Fibroblast of peridontal ligament (primary cell): Measurements from ENCODE around the gene ABTB1.
A peak's percentile ranks its signal among the peaks of the same experiment; 100 is the strongest.
"Not testable (repeated sequence)": the region's sequence is repeated elsewhere in the genome, so short reads cannot be mapped to it uniquely, and the experiment has no call there.

Source experiments
- DNase-seq: peaks from one replicate; pipeline ENCODE4 v3.0.0-alpha.2; 2010; ENCODE audit errors: extremely low read depth

ABTB1 gene

GRCh38 chr3:127704840-127705239 is 32.1 kb downstream of the ABTB1 start:
- DNase-seq = not testable (repeated sequence)

GRCh38 chr3:127706312-127706711 is 33.6 kb downstream of the ABTB1 start:
- DNase-seq = no peak

- DNase-seq = no peak
Measured at GRCh38 chr3:127706785-127707351, 34.1 kb downstream of the ABTB1 start.

- DNase-seq = no peak
Measured at GRCh38 chr3:127707851-127708411, 35.2 kb downstream of the ABTB1 start.

GRCh38 chr3:127708837-127709236 is 36.1 kb downstream of the ABTB1 start:
- DNase-seq = no peak

- DNase-seq = peak; percentile 38
Measured at GRCh38 chr3:127709320-127710060, 36.7 kb downstream of the ABTB1 start.

GRCh38 chr3:127710155-127710941 is 37.6 kb downstream of the ABTB1 start:
- no peak for DNase-seq

GRCh38 chr3:127711021-127711695 is 38.4 kb downstream of the ABTB1 start:
- DNase-seq = no peak

- no peak for DNase-seq
Measured at GRCh38 chr3:127711896-127712295, 39.1 kb downstream of the ABTB1 start.

GRCh38 chr3:127712461-127712860 is 39.7 kb downstream of the ABTB1 start:
- no peak for DNase-seq

- DNase-seq = no peak
Measured at GRCh38 chr3:127712881-127713771, 40.4 kb downstream of the ABTB1 start.

- DNase-seq = no peak
Measured at GRCh38 chr3:127714125-127714571, 41.4 kb downstream of the ABTB1 start.

- no peak for DNase-seq
Measured at GRCh38 chr3:127714866-127715265, 42.1 kb downstream of the ABTB1 start.

- no peak for DNase-seq
Measured at GRCh38 chr3:127715532-127715931, 42.8 kb downstream of the ABTB1 start.

GRCh38 chr3:127716384-127716783 is 43.6 kb downstream of the ABTB1 start:
- DNase-seq = no peak

- DNase-seq = peak; percentile 63
Measured at GRCh38 chr3:127717357-127718244, 44.8 kb downstream of the ABTB1 start.

GRCh38 chr3:127718245-127718915 is 45.6 kb downstream of the ABTB1 start:
- no peak for DNase-seq

GRCh38 chr3:127718916-127719290 is 46.2 kb downstream of the ABTB1 start:
- no peak for DNase-seq

GRCh38 chr3:127719369-127719768 is 46.6 kb downstream of the ABTB1 start:
- DNase-seq = no peak
